ENCODE measurements around the gene MAD2L2.
A peak's percentile ranks its signal among the peaks of the same experiment; 100 is the strongest.

Gene MAD2L2

DNA sequence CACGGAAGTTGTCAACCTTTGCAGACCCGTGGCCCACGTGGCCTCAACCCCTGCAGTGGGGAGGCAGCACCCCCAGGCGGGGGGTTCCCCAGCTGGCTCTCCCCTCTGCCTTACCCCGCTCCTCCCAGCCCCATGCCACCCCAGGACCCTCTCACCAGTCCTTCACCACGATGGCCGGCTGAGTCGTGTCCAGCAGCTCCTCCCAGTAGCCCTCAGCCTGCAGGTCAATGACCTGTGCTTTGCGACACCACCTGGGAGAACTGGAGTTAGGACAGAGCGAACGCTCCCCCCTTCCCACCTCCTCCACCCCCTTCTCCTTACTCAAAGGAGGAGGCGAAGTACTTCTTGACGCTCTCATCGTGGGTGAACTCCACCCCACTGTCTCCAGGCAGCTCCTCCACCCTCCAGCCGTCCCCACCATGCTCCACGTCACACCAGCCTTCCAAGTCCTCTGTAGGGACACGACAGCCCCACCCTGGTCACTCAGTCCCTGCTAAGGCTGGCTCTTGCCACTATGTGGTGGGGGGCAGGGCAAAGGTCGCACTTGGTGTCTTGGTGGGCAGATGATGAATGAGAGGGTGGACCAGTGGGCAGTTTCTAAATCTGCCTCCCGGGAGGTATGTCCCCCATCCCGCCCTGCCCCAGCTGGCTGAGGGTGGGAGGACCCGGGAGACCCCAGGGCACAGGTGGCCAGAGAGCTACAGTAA, 31.2 kb downstream of the MAD2L2 start:
- Histone ChIP-seq H3K27me3 (replicated peaks; ENCODE audit: control insufficient read depth, insufficient read depth, low read length) (no peaks in the 10 kb centered on the region; the same call in 1 of the 2 replicates), H3K4me3 (replicated peaks; ENCODE audit: low read depth, low read length) (peak overlapping the region; percentile 33; the same call in 1 of the 2 replicates), H3K36me3 (ENCODE audit: control insufficient read depth, insufficient read depth, low read length) (no peaks in the 10 kb centered on the region)
- TF ChIP-seq, protein P1, sequence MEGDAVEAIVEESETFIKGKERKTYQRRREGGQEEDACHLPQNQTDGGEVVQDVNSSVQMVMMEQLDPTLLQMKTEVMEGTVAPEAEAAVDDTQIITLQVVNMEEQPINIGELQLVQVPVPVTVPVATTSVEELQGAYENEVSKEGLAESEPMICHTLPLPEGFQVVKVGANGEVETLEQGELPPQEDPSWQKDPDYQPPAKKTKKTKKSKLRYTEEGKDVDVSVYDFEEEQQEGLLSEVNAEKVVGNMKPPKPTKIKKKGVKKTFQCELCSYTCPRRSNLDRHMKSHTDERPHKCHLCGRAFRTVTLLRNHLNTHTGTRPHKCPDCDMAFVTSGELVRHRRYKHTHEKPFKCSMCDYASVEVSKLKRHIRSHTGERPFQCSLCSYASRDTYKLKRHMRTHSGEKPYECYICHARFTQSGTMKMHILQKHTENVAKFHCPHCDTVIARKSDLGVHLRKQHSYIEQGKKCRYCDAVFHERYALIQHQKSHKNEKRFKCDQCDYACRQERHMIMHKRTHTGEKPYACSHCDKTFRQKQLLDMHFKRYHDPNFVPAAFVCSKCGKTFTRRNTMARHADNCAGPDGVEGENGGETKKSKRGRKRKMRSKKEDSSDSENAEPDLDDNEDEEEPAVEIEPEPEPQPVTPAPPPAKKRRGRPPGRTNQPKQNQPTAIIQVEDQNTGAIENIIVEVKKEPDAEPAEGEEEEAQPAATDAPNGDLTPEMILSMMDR (IDR thresholded peaks at IDR 0.05; ENCODE audit: insufficient read depth, low read length, poor library complexity, severe bottlenecking): no peak
- DNase-seq (ENCODE audit: extremely low read depth, insufficient read length): no peak

DNA sequence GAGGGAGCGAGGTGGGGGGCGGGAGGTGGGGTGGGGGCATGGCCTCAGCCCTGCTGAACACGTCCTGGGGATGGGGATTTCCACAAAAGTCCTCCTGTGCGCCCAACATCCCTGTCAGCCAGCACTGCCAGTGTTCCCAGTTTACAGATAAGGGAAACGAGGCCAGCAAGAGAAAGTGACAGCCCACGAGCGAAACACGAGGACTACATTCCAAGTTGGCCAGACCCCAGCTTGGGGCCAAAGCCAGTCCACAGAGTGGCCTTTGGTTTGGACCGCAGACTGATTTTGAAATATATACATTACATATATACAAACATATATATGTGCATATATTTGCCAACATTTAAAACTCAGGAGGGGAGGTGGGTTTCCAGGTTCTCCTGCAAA, 31.7 kb downstream of the MAD2L2 start:
- Histone ChIP-seq H3K36me3 (ENCODE audit: control insufficient read depth, insufficient read depth, low read length) (no peaks in the 10 kb centered on the region), H3K27me3 (replicated peaks; ENCODE audit: control insufficient read depth, insufficient read depth, low read length) (no peaks in the 10 kb centered on the region; the same call in 1 of the 2 replicates), H3K4me3 (replicated peaks; ENCODE audit: low read depth, low read length) (no peak overlapping the region)
- DNase-seq (ENCODE audit: extremely low read depth, insufficient read length): no peak
- TF ChIP-seq, protein P1 (IDR thresholded peaks at IDR 0.05; ENCODE audit: insufficient read depth, low read length, poor library complexity, severe bottlenecking): no peak

DNA sequence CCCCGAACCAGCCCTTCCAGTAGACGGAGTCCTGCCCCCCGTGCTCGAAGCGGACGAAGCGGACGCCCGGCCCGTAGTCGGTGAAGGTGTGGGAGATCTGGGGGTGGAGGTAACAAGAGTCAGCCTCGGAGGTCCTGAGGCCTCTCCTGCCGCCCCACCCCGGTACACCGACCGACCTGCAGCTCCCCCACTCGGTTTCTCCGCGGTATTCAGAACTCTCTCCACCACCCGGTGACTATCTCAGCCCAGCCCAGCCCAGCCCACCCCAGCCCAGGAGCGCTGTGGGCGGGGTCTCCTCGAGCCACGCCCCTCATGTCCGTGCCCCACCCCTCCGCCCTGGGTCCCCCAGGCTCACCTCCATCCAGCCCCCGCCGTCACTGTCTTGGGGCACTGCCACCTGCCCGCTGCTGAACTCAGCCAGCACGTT, 32.2 kb downstream of the MAD2L2 start:
- Histone ChIP-seq H3K36me3 (ENCODE audit: control insufficient read depth, insufficient read depth, low read length) (no peaks in the 10 kb centered on the region), H3K27me3 (replicated peaks; ENCODE audit: control insufficient read depth, insufficient read depth, low read length) (no peaks in the 10 kb centered on the region; the same call in 1 of the 2 replicates), H3K4me3 (replicated peaks; ENCODE audit: low read depth, low read length) (no peak overlapping the region)
- DNase-seq (ENCODE audit: extremely low read depth, insufficient read length): no peak
- TF ChIP-seq, protein P1 (IDR thresholded peaks at IDR 0.05; ENCODE audit: insufficient read depth, low read length, poor library complexity, severe bottlenecking): no peak

DNA sequence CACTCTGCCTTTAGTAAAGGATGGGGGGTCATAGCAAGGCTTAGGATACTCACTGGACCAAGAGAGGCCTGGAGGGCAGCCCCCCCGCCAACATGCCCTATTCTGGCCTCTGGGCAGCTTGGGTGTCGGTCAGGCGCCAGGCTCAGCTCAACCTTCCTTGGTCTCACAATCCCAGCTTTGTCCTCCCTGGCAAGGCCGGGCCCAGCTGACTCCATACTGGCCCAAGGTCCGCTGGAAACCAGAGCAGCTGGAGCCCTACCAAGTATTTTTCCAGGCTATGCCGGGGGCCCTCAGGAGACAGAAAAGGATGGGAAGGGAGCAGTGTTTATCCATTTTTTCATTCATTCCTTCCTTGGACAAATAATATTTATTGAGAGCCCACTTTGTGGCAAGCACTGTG, 32.9 kb downstream of the MAD2L2 start:
- Histone ChIP-seq H3K4me3 (replicated peaks; ENCODE audit: low read depth, low read length) (no peak overlapping the region), H3K27me3 (replicated peaks; ENCODE audit: control insufficient read depth, insufficient read depth, low read length) (no peaks in the 10 kb centered on the region; the same call in 1 of the 2 replicates), H3K36me3 (ENCODE audit: control insufficient read depth, insufficient read depth, low read length) (no peaks in the 10 kb centered on the region)
- no peak for DNase-seq (ENCODE audit: extremely low read depth, insufficient read length)
- TF ChIP-seq, protein P1 (IDR thresholded peaks at IDR 0.05; ENCODE audit: insufficient read depth, low read length, poor library complexity, severe bottlenecking): no peak

DNA sequence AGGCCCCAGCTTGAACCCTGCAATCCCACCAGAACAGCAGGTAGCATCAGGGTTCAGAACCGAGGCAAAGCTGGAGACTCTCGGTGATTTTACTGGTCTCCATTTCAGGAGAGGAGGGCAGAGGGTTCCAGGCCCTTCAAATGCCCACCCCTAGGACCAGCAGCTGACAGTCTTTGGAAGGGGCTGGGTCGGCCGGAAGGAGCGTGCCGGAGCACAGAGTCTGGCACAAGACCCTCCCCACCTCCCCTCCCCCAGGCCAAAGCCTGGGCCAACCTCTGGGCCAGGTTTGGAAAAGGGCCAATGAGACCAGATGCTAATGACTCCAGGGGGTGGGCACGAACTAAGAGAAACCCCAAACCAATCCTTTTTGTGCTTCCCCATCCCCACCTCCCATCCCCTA, 33.6 kb downstream of the MAD2L2 start:
- no peak overlapping the region for H3K4me3 ChIP-seq (replicated peaks; ENCODE audit: low read depth, low read length)
- TF ChIP-seq, protein P1 (IDR thresholded peaks at IDR 0.05; ENCODE audit: insufficient read depth, low read length, poor library complexity, severe bottlenecking): no peak
- no peaks in the 10 kb centered on the region; the same call in 1 of the 2 replicates for H3K27me3 ChIP-seq (replicated peaks; ENCODE audit: control insufficient read depth, insufficient read depth, low read length)
- no peaks in the 10 kb centered on the region for H3K36me3 ChIP-seq (ENCODE audit: control insufficient read depth, insufficient read depth, low read length)
- no peak for DNase-seq (ENCODE audit: extremely low read depth, insufficient read length)

Measured in GM06990 (cell line).